SK-N-MC (cell line): Measurements from ENCODE around the gene LTA.

Experiments used
- EZH2 ChIP-seq: fragments of 200-600 bp; sonication (generic); IDR thresholded peaks from one replicate; pipeline ENCODE4 v1.6.1; 2017; ENCODE audit warnings: antibody characterized with exemption
- POLR2AphosphoS5 ChIP-seq: IDR thresholded peaks from 2 replicates; pipeline ENCODE4 v1.6.1; 2012; ENCODE audit warnings: mild to moderate bottlenecking, low read depth, low read length, borderline replicate concordance

DNA sequence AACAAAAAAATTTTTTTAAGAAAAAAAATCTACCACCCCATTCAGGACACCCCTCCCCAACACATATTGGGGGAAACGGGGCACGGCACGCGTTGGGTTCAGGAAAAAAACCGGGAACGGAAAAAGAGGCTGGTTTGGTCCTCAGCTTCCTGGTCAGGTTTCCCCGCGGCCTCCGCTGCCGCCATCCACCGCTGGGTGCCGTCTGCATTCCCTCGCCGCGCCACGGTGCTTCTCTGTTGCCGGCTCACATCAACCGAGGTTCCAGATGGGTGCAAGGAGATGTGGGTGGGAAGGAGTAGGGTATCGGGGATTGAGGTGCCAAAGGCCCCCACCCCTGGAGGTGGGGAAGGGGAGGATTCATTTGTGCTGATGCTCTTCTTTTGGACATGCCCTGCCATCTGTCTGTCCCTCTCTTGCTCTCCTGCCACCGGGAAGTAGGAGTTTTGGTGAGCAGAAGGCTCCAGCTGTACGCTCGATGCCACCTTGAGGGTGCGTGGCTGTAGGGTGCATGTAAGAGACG is 37.5 kb upstream of the LTA start:
- no peak for TF ChIP-seq POLR2AphosphoS5
- TF ChIP-seq EZH2: no peak
